PC-3 (cell line): ENCODE results near the gene API5. TPM values are rescaled to one million over a fixed set of nuclear protein-coding genes. Genes with fewer than 3 reads are reported as not detected.

Experiments
- ATAC-seq: fragments of 200-7000 bp; cut with Tn5 transposase; 2 replicates; pipeline ENCODE4 v1.9.1; 2020; ENCODE audit warnings: mild to moderate bottlenecking, moderate library complexity
- BruUV-seq: library from RNA; stranded (reverse); fragments of 400-500 nt; replicated peaks from 2 replicates; lab custom pipeline; 2021; lab: Mats Ljungman, UMichigan
- CTCF ChIA-PET: fragments of 300-600 bp; sonication (Branson Sonifier 250); formaldehyde crosslinking; loops from one replicate; lab custom pipeline; 2022; ENCODE audit warnings: antibody characterized with exemption; lab: Charles Lee
- POLR2A ChIA-PET: fragments of 300-600 bp; sonication (Branson Sonifier 250); formaldehyde crosslinking; loops from one replicate; lab custom pipeline; 2022; ENCODE audit warnings: antibody characterized with exemption; ENCODE audit not compliant: unreplicated experiment; lab: Charles Lee
- DNase-seq: peaks from one replicate; pipeline ENCODE4 v3.0.0-alpha.2; 2015
- H2AFZ ChIP-seq: fragments of 300-600 bp; sonication (generic); 2 replicates; pipeline ENCODE4 v1.6.0; 2016; ENCODE audit warnings: antibody characterized with exemption, low read length
- H3F3A ChIP-seq: fragments of 300-600 bp; sonication (generic); one replicate; pipeline ENCODE4 v1.6.0; 2017; ENCODE audit warnings: antibody characterized with exemption, low read length, control low read depth, mild to moderate bottlenecking; ENCODE audit not compliant: unreplicated experiment
- H3K27ac ChIP-seq: fragments of 300-600 bp; sonication (generic); 2 replicates; pipeline ENCODE4 v1.5.1; 2016; ENCODE audit warnings: mild to moderate bottlenecking, low read length
- H3K27me3 ChIP-seq: fragments of 300-600 bp; sonication (generic); 2 replicates; pipeline ENCODE4 v1.6.1; 2016; ENCODE audit warnings: low read length, mixed read lengths
- H3K36me3 ChIP-seq: fragments of 300-600 bp; sonication (generic); 2 replicates; pipeline ENCODE4 v1.6.1; 2016; ENCODE audit warnings: low read depth, mixed run types, low read length, mixed read lengths
- H3K4me1 ChIP-seq: fragments of 300-600 bp; sonication (generic); 2 replicates; pipeline ENCODE4 v1.5.1; 2016; ENCODE audit warnings: low read length; ENCODE audit not compliant: insufficient read depth
- H3K4me2 ChIP-seq: fragments of 300-600 bp; sonication (generic); 2 replicates; pipeline ENCODE4 v1.6.0; 2016; ENCODE audit warnings: low read length
- H3K4me3 ChIP-seq: fragments of 300-600 bp; sonication (generic); 2 replicates; pipeline ENCODE4 v1.5.1; 2016; ENCODE audit warnings: mild to moderate bottlenecking, low read length, mixed read lengths
- H3K79me2 ChIP-seq: fragments of 300-600 bp; sonication (generic); 2 replicates; pipeline ENCODE4 v1.6.1; 2017; ENCODE audit warnings: low read length, mixed read lengths
- H3K9ac ChIP-seq: fragments of 300-600 bp; sonication (generic); 2 replicates; pipeline ENCODE4 v1.6.0; 2016; ENCODE audit warnings: mild to moderate bottlenecking, low read length
- H3K9me2 ChIP-seq: fragments of 300-600 bp; sonication (generic); replicated peaks from 2 replicates; pipeline ENCODE4 v1.6.1; 2016; ENCODE audit warnings: mixed run types, low read length, mixed read lengths
- H3K9me3 ChIP-seq: fragments of 300-600 bp; sonication (generic); 2 replicates; pipeline ENCODE4 v1.6.1; 2016; ENCODE audit warnings: low read length, mixed read lengths
- H4K20me1 ChIP-seq: fragments of 300-600 bp; sonication (generic); 2 replicates; pipeline ENCODE4 v1.6.1; 2016; ENCODE audit warnings: low read length, mixed read lengths
- CTCF ChIP-seq: fragments of 300-600 bp; sonication (generic); conservative IDR thresholded peaks from 2 replicates; pipeline ENCODE4 v1.5.1; 2017; ENCODE audit warnings: antibody characterized with exemption, low read depth, mild to moderate bottlenecking, low read length
- EZH2 ChIP-seq: fragments of 300-600 bp; sonication (generic); IDR thresholded peaks from one replicate; pipeline ENCODE4 v1.6.1; 2017; ENCODE audit warnings: antibody characterized with exemption, mild to moderate bottlenecking, low read length; ENCODE audit not compliant: unreplicated experiment
- EZH2phosphoT487 ChIP-seq: fragments of 300-600 bp; sonication (generic); IDR thresholded peaks from 2 replicates; pipeline ENCODE4 v1.6.1; 2018; ENCODE audit warnings: mild to moderate bottlenecking, antibody characterized with exemption, low read length, borderline replicate concordance
- intact Hi-C: fragments of 100-400 bp; cut with micrococcal nuclease; formaldehyde crosslinking; loops from 2 replicates; pipeline ENCODE4 v1.9.0; 2023
- total RNA-seq: library from RNA; depleted of rRNA; stranded (reverse); fragments of >200 nt; gene quantifications from 2 replicates; pipeline ENCODE4 v1.2.3, GENCODE V29; 2014

API5 gene
- total RNA-seq, 1 experiment from 2014 or later: 79.5 TPM

- POLR2A ChIA-PET: no interaction called here
- H3K4me1 ChIP-seq: no peaks in the 10 kb centered on the region
- H3F3A ChIP-seq: no peaks in the 10 kb centered on the region
- no peak overlapping the region for H3K27ac ChIP-seq
- no peaks in the 10 kb centered on the region for H4K20me1 ChIP-seq
- intact Hi-C loops: no loop called here
- no peaks in the 10 kb centered on the region for H3K36me3 ChIP-seq
- H3K4me3 ChIP-seq: no peak overlapping the region
- H3K79me2 ChIP-seq: no peaks in the 10 kb centered on the region
- CTCF ChIA-PET: no interaction called here
- H3K27me3 ChIP-seq: peaks cover 20% of the 10 kb centered on the region
- H2AFZ ChIP-seq: no peak overlapping the region
- no peak for DNase-seq
- H3K9me3 ChIP-seq: no peaks in the 10 kb centered on the region
- no TSS peak for BruUV-seq
- ATAC-seq: no peak
- H3K9me2 ChIP-seq: no peaks in the 10 kb centered on the region
- 0 out of 2 replicates have a peak, but pooled peaks have one; percentile 15 for TF ChIP-seq CTCF
- TF ChIP-seq EZH2: no peak
- H3K4me2 ChIP-seq: no peak overlapping the region
- H3K9ac ChIP-seq: no peak overlapping the region
Measured at GRCh38 chr11:43268786-43269185, 43.0 kb upstream of the API5 start.

- Histone ChIP-seq H2AFZ (no peak overlapping the region), H3K9ac (no peak overlapping the region), H4K20me1 (no peaks in the 10 kb centered on the region), H3K4me1 (no peaks in the 10 kb centered on the region), H3K4me2 (no peak overlapping the region), H3K36me3 (no peaks in the 10 kb centered on the region), H3K27me3 (peaks cover 16% of the 10 kb centered on the region), H3K9me2 (no peaks in the 10 kb centered on the region), H3K27ac (no peak overlapping the region), H3K79me2 (no peaks in the 10 kb centered on the region), H3F3A (no peaks in the 10 kb centered on the region), H3K9me3 (no peaks in the 10 kb centered on the region), H3K4me3 (no peak overlapping the region)
- TF ChIP-seq EZH2 (no peak), CTCF (no peak)
- BruUV-seq: no TSS peak
- DNase-seq: no peak
- no peak for ATAC-seq
- CTCF ChIA-PET: no interaction called here
- intact Hi-C loops: no loop called here
- POLR2A ChIA-PET: no interaction called here
Measured at GRCh38 chr11:43269254-43269918, 42.4 kb upstream of the API5 start.

- Histone ChIP-seq H3K4me2 (no peak overlapping the region), H3K79me2 (no peaks in the 10 kb centered on the region), H3K4me1 (no peaks in the 10 kb centered on the region), H3K27ac (no peak overlapping the region), H3K36me3 (no peaks in the 10 kb centered on the region), H3K4me3 (no peak overlapping the region), H3F3A (no peaks in the 10 kb centered on the region), H3K9ac (no peak overlapping the region), H2AFZ (no peak overlapping the region), H3K27me3 (peaks cover 14% of the 10 kb centered on the region), H3K9me2 (no peaks in the 10 kb centered on the region), H4K20me1 (no peaks in the 10 kb centered on the region), H3K9me3 (no peaks in the 10 kb centered on the region)
- TF ChIP-seq EZH2 (no peak), CTCF (no peak), EZH2phosphoT487 (no peak)
- ChIA-PET POLR2A (no interaction called here), CTCF (no interaction called here)
- no TSS peak for BruUV-seq
- DNase-seq: no peak
- ATAC-seq: no peak
- intact Hi-C loops: no loop called here
Measured at GRCh38 chr11:43270468-43270867, 41.3 kb upstream of the API5 start.
